NCI-H146 (cell line): ENCODE data around the gene WDR70.
"Not testable (repeated sequence)": the region's sequence is repeated elsewhere in the genome, so short reads cannot be mapped to it uniquely, and the experiment has no call there.

Experiments
- DNase-seq: peaks from one replicate; lab custom pipeline; 2025; lab: John Stamatoyannopoulos, UW

Gene WDR70

DNA sequence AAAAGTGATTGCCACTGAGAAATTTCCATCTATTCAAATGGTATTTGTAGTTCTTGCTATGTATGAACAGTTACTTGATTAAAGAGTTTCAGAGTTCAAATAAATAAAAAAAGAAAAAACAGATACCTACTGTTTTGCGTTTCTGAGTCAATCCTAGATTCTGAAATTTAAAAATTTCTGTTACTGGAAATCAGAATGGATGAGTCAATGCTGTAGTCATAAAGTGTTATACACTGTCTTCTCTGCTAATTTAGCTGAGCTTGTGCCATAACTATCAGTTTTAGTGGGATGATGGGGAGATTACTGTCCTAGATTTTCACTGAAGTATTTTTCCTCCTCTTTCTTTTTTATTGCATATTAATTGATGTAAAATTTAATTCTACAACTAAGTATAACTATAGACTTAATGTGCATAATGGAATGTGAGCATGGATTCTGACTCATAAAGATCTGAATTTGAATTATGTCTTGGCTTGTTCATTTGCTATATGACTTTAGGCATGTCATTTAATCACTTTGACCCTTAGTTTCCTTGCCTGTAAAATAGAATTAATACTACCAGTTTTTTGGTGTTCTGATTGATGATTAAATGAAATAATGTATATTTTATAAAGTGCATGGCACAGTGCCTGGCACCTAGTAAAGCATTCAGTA, 75.4 kb downstream of the WDR70 start:
- not testable (repeated sequence) for DNase-seq

DNA sequence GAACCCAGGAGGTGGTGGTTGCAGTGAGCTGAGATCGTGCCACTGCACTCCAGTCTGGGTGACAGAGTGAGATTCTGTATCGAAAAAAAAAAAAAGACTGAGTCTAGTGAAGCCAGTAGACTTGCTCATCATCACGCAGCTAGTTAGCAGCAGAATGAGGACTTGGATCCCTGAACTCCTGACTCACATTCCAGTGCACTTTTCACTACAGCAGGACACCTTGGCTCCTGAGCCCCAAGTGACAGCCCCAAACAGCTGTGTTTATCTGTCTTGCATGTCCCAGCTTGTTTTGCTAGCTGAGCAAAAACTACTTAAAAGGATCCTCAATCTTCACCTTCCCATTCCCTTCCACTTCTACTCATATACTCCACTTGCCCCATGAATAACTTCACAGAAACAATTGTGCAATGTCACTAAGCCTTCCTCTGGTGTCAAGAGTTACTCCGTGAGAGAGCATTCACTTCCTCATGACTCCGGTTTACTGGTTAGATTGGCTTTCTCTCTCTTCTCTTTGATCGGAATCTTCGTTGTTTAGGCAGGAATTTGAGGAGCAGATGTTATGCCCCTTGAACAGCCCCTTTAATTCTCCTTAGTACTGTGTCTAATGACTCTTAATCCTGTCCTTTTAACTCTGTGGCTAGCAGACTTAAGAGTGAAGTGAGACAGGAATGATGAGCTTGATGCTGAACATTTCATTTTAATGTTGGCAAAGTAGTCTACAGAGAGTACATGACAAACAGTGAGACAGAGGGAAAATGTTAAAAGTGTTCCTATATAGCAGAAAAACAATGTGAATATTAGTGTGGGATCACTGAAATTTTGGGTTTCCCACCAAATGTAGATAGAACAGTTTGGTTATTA, 84.3 kb downstream of the WDR70 start:
- not testable (repeated sequence) for DNase-seq

DNA sequence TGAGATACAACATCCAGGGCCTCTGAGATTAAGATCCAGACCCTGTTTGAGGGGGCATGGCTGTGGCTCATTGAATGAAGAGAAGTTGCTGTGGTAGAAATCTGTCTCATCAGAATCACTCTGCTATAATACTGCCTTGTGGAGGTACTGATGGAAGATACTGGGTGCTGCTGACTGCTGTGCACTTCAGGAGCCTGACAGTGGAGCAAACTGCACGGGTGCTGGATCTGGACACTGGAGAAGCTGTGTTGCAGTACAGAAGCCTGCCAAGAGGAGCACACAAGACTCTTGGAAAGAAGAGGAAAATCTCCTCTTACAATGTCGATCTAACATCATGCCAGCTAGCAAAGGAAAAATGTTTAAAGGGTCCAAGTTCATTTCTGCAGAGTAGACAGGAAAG, 85.5 kb downstream of the WDR70 start:
- DNase-seq: peak; percentile 0

DNA sequence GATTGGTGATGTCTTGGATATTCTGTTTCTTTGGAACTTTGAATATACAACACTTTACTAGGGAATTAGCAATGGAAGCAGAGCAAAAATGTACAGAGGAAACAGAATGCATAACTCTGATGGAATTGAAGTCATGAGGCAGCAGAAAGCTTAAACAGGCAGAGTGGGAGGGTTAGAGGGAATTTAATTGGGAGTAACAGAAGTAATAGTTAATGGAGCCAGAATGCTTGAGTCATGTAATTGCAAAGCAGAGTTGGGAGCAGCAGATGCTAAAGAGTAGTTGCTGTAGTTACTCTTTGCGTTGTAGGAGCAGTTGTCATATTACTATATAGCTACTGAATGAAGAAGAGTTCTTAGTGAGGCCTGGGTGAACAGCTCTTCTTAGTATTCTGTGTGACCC, 90.3 kb downstream of the WDR70 start:
- not testable (repeated sequence) for DNase-seq

DNA sequence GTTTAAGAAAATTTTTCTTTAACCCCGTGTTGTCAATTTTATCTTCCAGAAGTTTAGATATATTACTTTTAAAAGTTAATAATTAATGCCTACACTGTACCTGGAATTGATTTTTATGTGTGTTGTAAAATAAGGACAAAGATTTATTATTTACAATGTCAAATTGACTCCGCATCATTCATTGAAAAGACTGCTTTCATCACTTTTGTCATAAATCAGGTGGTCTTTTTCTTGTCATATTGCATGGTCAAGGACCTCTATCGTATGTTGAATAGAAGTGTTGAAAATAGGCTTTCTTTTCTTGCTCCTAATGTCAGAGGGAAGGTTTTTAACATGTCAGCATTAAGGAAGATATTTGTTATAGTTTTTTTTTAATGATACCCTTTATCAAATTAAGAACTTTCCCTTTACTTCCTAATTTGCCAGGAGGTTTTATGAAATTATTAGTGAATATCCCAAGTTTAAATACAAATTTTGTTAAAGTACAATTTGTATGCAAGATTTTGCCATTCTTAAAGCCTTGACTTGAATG, 92.6 kb downstream of the WDR70 start:
- DNase-seq: no peak

DNA sequence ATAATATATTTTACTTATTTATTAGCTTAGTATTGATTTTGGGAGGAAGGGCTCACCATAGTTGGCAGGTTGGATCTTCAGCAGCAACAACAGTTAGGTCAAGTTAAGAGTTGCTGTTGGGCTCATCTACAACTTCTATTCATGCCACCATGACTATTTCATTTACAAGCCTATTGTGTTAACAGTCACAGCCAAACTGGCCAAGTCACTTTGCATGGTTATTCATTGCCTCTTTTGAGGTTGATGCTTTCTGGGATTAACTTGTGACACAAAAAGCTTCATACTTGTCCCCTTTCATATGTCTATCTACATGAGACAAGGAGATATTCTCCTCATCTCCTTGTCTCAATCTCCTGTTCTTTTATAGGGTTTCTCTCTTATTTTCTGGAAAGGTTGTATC, 98.3 kb downstream of the WDR70 start:
- no peak for DNase-seq

DNA sequence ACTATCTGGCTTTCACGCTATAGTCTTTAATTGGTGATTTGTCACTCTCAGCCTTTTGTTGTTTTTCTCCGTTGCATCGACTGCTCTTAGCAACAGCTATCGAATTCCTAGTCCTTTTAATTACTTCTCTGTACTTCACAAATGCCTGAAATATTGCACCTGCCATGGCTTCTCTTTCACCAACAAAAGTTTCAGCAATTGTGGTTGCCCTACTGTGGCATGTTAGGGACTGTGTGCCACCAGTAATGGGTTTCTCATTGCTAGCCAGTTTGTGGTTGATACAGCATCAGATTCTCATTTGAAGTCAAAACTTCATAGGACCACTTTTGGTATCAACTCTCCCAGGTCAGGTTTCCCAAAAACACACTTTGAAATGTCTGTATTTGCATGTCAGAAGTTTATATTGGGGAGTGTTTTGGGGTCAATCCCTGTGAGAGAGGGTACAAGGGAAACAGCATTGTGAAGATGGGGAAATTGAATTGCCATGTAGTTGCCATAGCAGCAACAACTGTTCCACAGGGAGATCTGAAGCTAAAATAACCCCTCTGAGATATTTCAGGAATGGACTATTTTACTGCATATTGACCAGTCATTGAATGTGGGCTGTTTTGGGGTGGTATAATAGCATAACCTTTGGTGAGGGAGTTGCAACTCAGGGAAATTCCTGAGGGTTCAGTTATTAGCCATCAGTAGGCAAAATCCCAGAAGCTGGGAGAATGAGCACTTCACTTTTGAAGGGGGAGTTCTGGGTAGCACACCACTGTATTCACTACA, 99.2 kb downstream of the WDR70 start:
- DNase-seq: no peak

DNA sequence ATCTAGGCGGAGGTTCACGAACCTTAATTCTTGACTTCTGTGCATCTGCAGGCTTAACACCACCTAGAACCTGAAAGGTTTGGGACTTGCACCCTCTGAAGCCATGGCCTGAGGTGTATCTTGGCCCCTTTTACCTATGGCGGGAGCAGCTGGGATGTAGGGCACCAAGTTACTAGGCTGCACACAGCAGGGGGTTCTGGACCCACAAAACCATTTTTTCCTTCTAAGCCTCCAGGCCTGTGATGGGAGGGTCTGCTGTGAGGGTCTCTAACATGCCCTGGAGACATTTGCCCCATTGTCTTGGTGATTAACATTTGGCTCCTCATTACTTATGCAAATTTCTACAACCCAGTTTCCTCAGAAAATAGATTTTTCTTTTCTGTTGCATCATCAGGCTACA, 102.3 kb downstream of the WDR70 start:
- not testable (repeated sequence) for DNase-seq

DNA sequence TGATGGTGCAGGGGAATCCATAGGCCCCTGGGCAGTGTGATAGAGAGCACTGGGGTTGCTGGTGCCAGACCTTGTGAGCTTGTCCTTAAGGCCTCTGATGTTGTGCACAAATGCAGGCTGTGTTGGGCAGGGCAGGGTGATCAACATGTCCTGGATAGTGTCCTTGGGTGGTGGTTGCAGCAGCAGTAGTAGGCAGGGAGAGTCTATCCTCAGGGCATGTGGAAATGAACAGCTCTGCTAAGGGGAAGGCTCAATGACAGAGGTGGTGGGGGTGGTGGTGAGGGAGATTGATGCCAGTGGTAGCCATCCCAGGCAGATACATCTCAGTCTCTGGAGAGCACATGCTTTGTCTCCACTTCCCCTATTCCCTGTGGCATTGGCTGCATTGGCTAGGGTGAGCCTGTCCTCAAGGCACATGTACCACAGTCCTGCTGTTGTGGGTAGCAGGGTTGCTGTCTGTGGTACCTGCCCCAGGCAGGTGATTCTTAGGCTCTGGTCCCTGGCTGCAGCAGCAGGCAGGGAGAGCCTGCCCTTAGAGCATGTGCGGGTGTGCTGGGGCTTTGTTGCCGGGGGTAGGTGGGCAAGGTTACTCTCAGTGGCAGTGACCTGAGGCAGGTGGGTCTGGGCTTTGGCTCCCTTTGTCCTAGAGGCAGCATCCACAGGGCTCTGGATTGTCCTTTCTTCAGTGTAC, 111.1 kb downstream of the WDR70 start:
- DNase-seq: no peak

DNA sequence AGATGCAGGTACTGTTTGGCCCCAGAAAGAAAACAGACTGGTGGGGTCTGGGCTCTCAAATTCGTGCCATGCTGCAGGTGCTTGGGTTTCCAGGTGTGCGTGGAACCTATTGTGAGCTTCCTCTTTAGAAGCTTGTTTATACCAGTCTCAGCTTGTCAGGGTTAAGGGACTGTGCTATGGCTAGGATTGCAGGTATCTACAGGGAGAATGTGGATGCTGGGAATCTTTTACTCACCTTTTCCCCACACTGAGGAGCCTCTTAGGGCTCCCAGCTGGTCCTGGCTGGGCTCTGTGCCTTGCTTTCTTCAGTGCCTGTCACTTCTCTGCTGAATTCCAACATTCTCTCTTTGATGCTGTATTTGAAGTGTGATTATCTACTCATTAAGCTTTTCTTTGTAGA, 111.8 kb downstream of the WDR70 start:
- no peak for DNase-seq

DNA sequence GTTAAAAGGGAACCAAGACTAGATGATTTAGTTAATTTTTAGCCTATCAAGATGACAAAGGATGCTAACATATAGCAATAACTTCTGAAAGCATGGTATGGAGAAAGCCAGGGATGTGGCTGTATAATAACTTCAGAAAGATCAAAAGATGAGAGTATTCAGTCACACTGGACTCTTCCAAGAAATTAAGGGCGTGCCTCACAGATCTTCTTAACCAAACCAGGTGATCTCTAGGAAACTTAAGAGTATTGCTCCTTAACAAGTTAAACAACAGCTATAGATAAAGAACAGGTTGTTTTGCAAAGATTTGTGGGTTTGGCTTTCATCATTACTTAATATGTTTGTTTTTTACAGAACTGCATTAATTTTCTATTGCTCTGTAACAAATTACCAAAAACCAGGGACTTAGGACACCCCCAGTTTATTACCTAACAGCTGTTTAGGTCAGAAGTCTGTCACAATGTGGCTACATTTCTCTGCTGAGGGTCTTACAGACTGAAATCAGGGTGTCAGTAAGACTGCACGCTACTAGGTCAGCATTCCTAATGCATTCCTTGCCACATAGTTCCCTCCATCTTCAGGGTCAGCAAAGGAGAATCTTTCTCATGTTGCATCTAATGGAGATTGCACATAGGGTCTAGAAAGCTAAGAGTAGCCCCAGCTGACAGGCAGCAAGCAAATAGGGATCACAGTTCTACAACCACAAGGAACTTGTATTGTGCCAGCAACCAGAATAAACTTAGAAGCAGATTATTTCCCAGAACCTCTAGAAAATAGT, 113.8 kb downstream of the WDR70 start:
- no peak for DNase-seq

DNA sequence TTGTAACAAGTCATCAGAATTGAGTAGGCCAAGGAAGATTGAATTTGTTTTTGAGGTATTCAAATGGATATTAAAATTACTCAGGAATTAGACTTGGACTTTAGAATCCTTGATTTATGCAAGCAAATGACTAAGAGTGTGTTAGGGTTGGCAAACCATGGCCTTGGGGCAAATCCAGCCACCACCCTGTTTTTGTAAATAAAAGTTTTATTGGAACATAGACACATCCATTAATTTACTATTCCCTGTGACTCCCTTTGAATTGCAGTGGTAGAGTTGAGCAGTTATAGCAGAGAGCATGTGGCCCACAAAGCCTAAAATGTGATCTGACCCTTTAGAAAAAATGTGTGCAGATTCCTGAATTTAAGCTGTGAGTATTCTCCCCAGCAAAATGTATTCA, 115.6 kb downstream of the WDR70 start:
- DNase-seq: no peak

DNA sequence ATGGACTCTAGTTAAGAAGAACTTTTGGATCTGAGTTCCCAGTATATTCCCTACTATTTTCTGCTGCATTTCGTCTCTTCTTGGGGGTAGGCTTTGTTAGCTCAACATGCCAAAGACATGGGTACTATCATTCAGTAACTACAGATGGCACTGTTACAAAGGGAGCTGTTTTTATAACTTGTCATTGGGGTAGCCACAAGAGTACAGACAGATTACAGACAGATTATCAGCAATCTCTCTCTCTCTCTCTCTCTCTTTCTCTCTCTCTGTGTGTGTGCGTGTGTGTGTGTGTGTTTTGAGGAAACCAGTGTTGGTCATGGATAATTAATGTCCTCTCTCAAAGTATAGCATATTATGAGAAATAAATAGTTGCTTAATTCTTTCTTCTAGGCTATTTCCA, 116.1 kb downstream of the WDR70 start:
- no peak for DNase-seq

DNA sequence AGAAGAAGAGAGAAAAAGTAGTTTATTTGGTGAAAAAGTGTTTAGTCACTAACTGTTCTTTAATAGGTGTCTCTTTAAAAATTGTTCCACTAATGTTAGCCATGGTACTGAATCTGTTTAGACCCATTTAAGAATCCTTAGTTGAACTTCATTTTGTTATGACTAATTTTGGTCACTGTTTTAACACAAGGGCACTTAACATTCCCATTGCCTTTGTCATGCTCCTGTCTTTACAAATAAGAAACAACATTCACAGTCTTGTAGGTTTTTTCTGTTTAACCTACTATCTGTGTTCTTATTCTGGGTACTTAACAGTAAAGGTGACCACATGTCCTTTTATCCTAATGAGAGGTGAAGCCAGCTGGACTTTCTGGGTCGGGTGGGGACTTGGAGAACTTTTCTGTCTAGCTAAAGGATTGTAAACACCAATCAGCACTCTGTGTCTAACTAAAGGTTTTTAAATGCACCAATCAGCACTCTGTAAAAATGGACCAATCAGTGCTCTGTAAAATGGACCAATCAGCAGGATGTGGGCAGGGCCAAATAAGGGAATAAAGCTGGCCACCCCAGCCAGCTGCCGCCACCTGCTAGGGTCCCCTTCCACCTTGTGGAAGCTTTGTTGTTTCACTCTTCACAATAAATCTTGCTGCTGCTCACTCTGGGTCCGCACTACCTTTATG, 116.7 kb downstream of the WDR70 start:
- no peak for DNase-seq

DNA sequence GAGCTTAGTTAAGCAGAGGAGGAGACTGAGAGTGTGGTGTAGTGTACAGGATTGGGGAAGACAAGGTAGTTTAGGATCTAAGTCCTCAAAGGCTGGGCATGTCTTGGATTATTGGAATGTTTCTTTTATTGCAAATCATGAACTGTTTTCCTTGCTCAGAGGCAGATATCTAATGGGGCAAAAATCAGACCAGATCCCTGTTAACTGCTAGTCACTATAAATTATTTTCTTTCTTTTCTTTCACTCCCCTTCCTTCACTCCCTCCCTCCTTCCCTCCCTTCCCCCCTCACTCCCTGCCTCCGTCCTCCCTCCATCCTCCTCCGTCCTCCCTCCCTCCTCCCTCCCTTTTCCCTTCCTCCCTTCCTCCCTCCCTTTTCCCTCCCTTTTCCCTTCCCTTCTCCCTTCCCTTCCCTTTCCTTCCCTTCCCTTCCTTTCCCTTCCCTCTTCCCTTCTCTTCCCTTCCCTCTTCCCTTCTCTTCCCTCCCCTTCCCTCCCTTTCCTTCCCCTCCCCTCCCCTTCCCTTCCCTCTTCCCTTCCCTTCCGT, 117.9 kb downstream of the WDR70 start:
- DNase-seq: no peak

DNA sequence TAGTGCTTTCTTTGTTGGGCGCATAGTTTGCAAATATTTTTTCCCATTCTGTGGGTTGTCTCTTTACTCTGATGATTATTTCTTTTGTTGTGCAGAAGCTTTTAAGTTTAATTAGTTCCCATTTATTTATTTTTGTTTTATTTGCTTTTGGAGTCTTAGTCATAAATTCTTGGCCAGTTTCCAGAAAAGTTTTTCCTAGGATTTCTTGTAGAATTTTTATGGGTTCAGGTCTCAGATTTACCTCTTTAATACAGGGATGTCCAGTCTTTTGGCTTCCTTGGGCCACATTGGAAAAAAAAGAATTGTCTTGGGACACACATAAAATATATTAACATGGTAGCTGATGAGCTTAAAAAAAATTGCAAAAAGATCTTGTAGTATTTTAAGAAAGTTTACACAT, 122.0 kb downstream of the WDR70 start:
- no peak for DNase-seq

DNA sequence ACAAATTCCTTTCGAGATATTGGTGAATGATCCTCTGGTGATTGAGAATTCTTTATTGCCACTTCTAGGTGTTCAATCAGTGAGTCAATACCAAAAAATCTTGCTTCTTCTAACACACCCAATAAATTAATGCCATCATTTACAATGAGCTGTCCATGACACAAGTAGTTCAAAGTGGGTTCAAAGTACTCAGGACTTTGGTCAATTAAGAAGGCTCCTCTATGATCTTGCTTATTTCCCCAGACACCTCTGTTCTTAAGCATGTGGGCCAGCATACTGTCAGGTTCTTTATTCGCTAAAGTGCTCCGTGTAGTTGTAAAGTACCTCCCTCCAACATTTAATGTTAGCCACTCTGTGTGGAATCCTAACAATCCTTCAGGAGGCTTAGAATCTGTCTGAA, 127.1 kb downstream of the WDR70 start:
- DNase-seq: no peak

DNA sequence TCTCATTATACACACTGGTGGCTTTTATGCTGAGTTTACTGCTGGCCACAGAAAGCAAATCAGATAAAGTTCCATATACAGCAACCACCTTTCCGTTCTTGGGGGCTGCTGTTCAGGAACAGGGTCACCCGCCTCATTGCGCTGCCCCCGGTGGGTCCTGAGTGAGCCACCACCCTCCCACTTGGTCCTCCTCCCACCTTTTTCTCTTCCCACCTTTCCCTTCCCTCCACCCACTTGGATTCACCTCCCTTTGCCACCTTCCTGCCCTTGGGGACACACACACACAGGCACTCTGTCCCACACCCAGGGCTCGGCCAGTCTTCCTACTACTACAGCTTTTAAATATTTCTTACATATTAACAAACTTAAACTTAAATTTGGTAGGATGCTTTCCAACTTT, 127.6 kb downstream of the WDR70 start:
- DNase-seq: no peak

DNA sequence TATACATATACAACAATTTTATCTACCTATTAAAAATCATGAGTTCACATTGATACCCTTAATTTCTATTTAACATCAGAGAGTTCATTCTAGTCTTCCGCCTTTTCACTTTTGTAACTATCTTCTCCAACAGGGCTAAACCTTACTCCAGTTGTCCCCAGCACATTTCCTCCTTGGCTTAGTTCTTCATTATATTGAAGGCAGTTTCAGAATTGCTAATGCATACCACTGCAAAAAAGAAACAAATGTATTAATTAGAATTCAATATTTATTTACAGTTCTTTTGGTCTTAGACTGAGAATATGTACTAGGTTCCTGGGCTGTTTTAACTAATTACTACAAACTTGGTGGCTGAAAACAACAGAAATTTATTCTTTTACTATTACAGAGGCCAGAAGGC, 132.5 kb downstream of the WDR70 start:
- no peak for DNase-seq

DNA sequence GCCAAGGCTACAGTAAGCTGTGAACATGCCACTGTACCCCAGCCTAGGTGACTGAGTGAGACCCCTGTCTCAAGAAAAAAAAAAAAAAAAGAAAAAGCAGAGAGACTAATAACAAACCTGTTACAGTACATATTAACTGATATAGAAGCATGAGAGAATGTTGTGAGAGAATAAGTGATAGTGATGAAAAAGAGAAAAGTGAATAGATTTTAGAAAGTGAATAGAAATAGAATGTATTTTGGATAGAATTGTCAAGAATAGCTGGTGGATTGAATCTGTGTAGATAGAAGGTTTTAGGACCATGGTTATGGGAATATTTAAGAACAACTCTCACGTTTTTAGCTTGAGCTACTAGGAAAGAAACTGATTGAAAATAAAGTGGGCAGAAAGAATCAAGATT, 135.8 kb downstream of the WDR70 start:
- DNase-seq: no peak
